OCI-M1 (cell line): Measurements from ENCODE around the gene CLIC1.
"Not testable (repeated sequence)": the region's sequence is repeated elsewhere in the genome, so short reads cannot be mapped to it uniquely, and the experiment has no call there.

Source experiments
- DNase-seq: peaks from one replicate; lab custom pipeline; 2025; lab: John Stamatoyannopoulos, UW

CLIC1 gene

DNA sequence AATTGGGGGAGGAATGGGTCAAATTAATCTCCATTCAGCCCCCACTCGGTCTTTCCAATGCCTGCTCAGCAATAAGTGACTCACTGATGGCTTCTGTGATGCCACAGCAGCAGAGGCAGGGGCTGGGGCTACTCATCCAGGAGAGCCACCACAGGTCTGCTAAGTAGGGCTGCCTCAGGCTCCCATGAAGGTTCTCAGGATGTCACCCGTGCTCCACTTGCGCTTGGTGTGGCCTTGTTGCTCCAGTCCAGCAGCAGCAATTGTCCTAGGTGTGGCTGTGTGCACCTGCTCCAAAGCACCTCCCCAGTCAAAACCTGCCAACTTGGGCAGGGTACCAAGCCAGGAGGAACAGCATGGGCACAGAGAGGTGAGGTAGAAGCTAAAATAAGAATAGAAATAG, 14.2 kb downstream of the CLIC1 start:
- DNase-seq, result no peak

DNA sequence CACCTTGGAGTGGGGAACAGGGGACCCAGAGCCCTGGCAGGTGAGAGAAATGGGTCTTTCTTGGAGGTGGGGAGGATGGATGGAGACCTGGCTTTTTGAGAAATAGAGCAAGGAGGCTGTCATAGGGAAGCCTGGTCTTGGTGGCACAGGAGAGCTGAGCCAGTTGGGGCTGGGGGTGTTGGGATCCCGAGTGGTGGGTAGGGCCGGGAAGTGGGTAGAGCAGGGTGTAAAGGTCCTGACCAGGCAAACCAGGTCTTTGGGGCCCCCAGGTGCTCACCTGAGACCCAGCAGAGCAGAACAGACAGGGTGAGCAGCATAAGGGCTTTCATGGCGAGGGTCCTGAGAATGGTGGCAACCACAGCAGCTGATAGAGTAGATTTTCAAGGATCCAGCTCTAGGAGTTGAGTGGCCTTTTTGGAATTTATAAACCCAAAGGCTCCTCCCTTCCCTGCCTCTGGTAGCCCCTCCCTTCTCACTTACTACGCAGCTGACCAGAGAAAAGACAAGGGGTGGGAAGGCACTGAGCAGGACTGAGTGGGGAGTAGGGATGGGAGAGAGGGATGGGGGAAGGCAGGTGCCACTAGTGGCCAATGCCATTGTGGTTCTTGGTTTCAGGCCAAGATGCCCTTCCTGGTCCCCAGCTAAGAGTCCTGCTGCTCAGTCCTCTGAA, 14.8 kb downstream of the CLIC1 start, which contains the start of gene LY6G6C:
LY6G6C (minus strand) TSS at position 396 of the 670 bp plus-strand sequence; CDS start at position 329, 67 bp downstream.
- DNase-seq, result no peak

DNA sequence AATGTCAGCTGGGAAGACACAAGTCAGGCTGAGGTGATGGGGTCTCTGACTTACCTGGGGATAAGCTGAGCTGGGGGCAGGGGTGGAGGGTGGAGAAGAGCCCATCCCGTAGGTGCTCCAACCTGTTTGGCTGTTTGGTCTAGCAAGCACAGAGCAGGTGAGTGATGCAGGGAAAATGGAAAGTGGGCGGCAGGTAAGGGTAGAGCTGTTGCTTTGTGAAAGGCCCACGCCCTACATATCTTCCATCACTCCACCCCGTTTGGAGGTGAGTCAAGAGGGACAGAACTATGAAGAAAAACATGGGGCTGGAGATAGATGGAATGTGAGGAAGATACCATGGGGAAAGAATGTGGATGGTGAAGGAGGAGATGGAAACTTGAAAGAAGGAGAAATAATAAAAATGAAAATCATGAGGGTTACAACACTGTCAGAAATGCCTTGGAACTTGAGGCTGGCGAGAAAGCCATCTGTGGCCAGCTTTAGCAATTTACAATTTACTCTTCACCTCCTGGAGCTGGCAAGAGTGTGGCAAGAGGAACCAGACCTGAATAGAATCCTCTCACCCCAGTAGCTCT, 16.0 kb downstream of the CLIC1 start:
- DNase-seq, result no peak

DNA sequence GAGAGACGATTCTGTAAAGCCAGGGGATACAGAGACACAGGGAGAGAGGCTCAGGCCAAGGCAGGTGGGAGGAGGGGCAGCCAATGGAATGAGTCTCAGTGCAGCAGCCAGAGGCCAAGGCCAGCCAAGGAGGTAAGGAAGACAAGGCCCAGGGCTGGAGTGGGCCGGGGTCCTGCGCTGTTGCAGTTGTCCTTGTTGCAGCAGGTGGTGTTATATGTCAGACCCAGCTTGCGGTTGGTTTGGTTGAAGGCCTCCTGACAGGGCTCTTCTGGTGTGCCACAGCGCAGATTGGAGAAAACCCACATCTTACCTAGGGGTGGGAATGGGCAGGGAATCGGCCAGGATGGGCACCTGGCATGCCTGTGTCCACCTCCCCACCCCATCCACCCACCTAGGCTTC, 17.3 kb downstream of the CLIC1 start:
- no peak for DNase-seq

DNA sequence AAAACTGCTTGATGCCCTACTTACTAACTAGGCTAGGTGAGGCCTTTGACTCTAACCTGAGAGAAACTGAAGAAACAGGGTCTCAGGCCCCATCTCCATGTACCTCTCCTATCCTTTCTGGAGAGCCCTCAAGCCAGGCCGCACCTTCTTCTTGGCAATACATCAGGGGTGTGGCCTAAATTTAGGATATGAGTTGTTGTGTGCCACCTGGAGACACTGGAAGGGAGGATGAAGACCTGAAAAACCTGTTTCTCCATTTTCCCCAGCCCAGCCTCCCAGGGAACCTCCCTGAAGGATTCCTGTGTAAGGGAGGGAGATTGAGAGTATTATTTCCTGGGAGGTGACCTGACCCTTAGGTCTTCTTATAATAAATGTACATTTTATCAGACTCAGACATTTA, 18.1 kb downstream of the CLIC1 start:
- DNase-seq, result no peak

DNA sequence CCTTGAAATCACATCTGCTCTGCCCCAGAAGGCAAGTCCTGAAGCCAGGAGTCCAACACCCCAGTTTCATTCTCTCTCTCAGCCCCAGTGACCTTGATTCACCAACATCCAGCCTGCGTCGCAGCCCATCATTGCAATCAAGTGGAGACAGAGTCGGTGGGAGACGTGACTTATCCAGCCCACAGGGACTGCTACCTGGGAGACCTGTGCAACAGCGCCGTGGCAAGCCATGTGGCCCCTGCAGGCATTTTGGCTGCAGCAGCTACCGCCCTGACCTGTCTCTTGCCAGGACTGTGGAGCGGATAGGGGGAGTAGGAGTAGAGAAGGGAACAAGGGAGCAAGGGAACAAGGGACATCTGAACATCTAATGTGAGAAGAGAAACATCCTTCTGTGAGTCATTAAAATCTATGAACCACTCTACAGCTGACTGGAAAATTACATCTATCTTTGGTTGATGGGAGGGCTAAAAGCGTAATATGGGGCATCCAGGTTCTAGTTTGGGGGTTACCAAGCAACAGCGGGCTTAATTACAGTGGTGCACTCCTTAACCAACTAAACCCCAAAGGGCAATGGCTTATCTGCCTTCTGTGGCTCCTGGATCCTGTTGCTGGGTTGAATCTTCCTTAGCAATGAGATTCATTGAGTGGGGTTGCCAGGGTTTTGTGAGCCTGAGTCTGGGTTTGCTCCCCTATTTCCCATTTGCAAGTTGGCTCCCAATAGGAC, 18.7 kb downstream of the CLIC1 start:
- DNase-seq, result no peak

DNA sequence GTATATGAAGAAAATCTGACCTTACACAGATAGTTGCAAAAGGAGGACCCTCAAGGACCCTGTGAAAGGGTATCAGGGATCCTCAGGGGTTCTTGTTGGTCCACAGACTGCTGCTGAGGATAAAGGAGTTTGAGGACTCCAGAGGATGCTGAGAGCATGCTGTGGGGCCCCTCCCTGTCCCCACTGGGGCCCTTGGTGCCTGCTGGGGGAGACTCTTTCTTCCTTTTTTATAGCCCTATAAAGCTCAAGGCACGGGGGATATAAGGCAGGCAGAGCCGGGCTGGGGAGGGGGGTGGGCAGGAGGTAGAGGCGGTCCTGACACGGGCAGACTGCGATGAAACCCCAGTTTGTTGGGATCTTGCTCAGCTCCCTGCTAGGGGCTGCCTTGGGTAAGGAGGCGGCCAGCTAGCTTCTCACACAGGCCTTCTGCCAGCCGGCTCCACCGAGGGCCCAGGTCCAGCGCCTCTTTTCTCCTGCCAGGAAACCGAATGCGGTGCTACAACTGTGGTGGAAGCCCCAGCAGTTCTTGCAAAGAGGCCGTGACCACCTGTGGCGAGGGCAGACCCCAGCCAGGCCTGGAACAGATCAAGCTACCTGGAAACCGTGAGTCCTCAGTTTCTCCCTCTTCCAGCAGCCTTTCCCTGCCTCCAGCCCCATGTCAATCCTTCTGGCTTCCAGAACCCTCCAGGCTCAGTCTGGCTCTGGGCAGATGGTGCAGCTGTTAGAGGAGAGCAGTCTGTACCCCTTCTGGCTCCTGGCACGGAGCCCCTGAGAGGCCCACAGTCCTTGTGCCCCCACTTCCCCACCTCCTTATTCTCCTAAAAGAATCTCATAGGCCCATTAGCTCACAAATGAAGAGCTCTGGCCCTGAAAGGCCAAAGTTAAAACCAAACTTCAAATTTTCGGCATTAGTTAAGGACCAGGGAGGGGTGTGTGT, 21.0 kb downstream of the CLIC1 start, which contains the start of gene LY6G6D:
LY6G6D (plus strand) TSS at position 327 of the 937 bp plus-strand sequence; CDS start at position 335, 8 bp downstream.
- no peak for DNase-seq

DNA sequence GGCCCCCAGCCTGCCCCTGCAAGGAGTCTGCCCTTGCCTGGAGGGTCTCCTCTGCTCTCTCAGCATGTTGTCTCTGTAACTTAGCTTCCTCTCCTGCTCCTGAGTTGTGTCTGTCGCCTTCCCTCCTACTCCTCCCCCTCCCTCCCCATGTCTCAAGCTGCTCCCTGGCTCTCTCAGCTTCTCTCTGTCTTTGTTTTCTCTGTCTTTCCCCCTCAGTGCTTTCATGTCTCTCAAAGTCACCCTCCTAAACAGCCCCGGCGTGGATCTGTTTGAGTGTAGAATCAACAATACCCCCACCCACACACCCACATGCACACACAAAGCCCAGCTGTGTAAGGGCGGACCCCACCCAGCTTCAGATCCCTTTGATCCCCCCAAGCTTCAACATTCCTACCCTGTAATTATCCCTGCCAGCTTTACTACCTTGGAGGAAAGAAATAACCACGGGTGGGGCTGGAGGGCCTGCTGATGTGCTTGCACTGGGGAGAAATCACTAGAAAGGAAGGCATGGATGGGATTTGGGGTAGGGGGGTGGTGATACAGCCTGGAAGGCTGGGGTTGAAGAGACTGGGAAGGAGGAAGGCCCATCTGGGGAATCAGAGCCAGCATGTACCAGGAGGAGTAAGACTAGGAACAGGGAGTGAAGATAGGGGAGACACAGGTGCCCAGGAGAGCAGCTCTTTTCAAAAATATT, 22.2 kb downstream of the CLIC1 start:
- DNase-seq, result no peak

DNA sequence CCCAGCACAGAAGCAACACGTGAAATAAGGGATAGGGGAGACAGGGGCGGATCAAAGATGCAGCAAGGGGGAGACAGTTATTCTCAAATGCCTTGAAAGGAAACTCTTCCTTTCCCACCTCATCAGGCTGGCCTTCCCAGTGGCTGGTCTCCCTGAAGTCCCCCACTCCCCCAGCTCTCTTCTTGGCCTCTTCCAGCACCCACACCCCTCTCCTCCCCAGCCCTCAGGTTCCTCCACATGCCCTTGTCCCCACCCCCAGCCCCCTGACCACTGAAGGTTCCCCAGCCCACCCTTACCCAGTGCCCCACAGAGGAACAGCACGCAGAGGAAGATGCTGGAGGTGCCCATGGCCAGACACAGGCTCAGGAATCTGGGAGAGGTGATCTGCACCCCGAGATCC, 22.9 kb downstream of the CLIC1 start:
- no peak for DNase-seq

DNA sequence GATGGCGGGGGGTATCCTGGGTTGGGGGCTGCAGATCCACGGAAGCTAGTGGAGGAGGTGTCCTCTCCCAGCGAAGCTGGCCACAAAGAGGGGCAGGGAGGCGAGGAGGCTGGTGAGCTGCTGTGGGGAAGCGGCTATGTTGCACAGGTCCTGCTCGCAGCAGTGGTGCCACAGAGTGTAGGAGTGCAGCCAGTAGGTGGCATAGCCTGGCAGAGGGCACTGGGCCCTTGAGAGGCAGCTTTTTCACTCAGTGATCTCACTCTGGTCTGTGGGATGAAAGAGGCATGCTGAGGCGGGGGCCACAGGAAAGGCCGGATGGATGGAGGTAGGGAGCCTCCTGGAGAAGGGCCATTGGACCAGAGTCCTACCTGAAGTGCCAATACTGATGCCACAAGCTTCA, 24.0 kb downstream of the CLIC1 start:
- no peak for DNase-seq

DNA sequence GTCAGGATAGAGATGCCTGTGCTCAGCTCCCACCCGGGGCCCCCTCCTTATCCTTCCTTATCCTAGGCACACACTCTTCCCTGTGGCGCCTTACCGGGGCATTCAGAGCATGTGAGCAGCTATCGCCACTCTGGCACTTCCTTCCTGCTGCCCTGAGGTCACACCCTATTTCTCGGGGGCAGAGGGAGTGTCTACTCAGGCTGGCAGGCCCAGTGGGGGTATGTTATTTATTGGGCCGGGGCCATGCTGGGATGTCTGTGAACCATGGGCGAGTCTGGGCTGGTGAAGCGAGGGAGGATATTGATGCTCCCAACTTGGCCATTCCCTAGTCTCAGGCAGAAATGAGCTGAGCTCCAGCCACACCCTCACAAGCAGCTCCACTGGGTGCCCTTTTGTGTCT, 25.1 kb downstream of the CLIC1 start:
- DNase-seq, result peak; percentile 34

DNA sequence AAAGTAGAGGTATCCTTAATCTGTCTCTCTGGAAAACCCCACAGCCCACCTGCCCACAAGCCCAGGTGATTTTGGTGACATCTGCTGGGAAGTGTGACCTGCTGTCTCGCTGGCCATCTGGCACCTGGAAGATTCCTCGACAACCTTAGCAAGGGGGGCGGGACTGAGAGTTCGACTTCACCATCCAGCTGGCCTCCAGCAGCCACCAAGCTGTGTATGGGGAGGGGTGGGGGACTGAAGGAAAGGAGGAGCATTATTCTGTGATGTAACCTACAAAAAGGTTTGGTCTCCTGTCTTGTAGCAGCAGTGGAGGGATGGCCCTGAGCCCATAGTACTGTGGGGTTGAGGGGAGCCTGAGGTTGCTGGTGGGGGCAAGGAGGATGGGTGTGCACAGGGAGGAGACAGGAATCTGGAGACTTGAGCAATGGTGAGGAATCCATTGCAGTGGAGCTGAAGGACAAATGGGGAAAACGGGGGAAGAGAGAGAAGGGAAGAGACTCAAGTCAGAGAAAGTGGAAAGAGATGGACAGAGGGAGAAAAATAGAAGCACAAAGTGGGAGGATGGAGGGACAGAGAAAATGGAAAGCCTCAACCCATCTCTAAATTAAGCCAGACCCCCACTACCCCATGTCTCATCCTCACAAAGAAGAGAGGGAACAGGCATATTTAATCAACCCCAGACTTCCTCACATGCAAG, 25.7 kb downstream of the CLIC1 start:
- DNase-seq, result no peak

DNA sequence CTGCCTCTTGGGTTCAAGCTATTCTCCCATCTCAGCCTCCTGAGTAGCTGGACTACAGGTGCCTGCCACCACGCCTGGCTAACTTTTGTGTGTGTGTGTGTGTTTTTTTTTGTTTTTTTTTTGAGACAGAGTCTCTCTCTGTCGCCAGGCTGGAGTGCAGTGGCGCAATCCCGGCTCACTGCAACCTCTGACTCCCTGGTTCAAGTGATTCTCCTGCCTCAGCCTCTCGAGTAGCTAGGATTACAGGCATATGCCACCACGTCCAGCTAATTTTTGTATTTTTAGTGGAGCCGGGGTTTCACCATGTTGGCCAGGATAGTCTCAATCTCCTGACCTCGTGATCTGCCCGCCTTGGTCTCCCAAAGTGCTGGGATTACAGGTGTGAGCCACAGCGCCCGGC, 27.2 kb downstream of the CLIC1 start:
- not testable (repeated sequence) for DNase-seq

DNA sequence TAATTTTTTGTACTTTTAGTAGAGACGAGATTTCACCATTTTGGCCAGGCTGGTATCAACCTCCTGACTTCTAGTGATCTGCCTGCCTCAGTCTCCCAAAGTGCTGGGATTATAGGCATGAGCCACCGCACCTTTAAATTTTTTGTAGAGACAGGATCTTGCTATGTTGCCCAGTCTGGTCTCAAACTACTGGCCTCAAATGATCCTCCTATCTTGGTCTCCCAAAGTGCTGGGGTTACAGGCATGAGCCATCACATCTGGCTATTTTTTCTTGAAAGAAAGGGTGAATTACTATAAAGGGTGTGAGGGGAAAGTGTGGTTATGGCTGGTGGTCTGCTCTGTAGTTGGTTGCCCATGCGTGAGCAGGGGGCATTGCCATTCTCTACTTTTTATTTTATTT, 28.1 kb downstream of the CLIC1 start:
- DNase-seq, result no peak

DNA sequence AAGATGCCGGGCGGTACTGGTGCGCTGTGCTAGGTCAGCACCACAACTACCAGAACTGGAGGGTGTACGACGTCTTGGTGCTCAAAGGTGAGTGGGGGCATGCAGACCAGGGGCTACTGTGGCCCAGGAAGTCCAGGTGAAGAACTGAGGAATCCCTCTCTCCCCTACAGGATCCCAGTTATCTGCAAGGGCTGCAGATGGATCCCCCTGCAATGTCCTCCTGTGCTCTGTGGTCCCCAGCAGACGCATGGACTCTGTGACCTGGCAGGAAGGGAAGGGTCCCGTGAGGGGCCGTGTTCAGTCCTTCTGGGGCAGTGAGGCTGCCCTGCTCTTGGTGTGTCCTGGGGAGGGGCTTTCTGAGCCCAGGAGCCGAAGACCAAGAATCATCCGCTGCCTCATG, 28.6 kb downstream of the CLIC1 start:
- no peak for DNase-seq

DNA sequence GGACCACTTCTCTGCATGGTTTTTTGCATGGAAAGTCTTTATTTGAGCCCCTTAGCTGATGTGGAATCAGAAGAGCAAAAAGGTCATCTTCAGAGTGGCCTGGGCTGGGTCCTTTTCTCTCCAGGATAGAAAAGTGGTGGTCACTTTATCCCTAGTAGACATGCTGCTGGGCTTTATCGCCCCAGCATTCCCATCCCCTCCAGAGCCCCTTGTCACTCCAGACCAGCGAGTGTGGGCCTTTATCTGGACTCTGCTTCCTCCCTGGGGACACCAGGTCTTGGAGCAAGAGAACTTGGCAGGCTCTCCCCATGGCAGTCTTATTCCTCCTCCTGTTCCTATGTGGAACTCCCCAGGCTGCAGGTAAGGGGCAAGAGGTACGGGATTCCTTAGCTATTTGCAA, 29.7 kb downstream of the CLIC1 start, which contains the start of gene LY6G6F:
LY6G6F (plus strand) TSS at position 268 of the 400 bp plus-strand sequence; CDS start at position 309, 41 bp downstream.
- no peak for DNase-seq

DNA sequence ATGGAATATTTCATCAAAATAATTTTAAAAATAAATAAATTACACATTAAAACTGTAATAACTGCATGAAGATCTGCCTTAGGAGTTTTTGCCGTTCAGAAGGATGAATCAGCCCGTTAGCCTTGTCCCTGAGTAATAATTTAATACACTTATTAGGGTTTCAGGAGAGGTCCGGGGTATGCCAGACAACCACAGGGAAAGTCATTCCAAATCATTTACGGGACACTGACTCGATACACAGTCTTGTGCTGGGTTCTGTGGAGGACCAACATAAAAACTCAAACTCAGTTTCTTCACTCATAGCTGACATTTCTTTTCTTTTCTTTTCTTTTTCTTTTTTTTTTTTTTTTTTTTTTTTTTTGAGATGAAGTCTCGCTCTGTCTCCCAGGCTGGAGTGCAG, 30.4 kb downstream of the CLIC1 start:
- no peak for DNase-seq

DNA sequence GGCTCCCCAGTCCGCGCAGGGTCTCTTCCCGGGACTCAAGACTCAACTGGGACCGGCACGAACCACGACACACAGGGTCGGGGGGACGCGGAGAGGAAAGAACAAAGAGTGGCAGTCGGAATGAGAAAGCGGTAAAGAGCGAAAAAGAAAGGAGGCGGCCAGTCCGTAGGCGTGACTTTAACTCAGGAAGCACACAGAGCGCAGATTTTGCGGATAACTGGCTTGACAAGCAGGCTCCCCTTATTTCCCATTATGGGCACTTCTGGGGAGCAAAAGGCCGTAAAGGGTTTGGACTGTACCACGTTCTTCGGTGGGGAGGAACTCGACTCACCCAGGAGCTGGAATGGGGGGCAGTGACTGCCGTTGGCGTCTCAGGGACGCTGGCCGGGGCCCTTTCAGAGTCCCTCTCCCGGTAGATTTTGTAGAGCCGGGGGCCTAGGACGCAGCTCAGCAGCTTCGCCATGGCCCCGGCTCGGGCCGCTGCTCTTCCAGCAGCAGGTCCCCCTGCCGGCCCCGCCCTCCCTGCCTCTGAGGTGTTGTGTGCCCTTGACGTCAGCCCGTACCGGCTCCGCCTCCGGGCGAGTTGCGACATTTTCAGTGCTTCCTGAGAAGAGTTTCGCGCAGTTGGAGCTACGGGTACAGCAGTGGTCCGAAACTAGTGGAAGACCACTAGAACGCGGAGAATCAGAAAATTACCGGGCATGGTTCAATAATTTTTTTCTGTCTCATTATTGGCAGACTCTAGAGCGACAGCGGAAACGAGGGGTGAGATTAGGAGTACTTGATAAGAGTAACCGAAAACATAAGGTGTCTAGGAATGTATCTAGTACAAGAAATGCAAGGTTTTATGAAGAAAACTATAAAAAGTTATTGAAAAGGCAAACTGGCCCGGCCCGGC, 33.3 kb downstream of the CLIC1 start, which contains the start of gene ABHD16A:
ABHD16A (minus strand) TSS at position 506 of the 898 bp plus-strand sequence; CDS start at position 463, 43 bp downstream.
- DNase-seq, result peak; percentile 99

DNA sequence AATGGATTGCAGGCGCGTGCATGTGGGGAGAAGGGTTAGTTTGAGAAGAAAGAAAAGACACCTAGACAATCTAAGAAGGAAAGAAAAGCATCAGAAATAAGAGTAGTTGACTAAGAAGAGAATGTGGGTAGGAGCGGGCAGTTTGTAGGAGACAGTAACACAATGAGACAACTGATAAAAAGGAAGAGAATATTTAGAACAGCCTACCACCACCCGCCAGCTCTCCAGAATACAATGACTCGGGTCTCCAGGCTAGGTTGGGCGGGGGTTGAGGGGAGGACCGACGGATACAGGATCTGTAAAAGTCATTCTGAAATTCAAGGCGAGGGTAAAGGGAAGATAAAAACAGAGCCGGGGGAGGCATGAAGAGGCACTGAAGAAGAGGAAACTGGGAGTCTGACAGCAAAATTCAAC, 33.9 kb downstream of the CLIC1 start:
- no peak for DNase-seq
